ENCODE results near the gene KCNF1. TPM values are rescaled to one million over a fixed set of nuclear protein-coding genes. Genes with fewer than 3 reads are reported as not detected.
"Not testable (repeated sequence)": the region's sequence is repeated elsewhere in the genome, so short reads cannot be mapped to it uniquely, and the experiment has no call there.

KCNF1 gene
- total and polyA plus RNA-seq, 4 donors, result 0.09 TPM; not detected in 3

- H3K9ac ChIP-seq (ENCODE audit: low read depth in 1 of 2, low read length in 2 of 2), result no peak overlapping the region
- TF ChIP-seq HNF4G (IDR thresholded peaks at IDR 0.05) (no peak), NR2F2 (IDR thresholded peaks at IDR 0.05) (no peak), FOXA2 (IDR thresholded peaks at IDR 0.05) (no peak), GABPA (IDR thresholded peaks at IDR 0.05 in 1 of 2, conservative IDR thresholded peaks at IDR 0.05 in 1 of 2) (no peak), EGR1 (IDR thresholded peaks at IDR 0.05; ENCODE audit: low read depth in 2 of 2) (no peak), HNF4A (conservative IDR thresholded peaks at IDR 0.05) (no peak), YY1 (IDR thresholded peaks at IDR 0.05) (no peak), TAF1 (conservative IDR thresholded peaks at IDR 0.05) (no peak), CTCF (IDR thresholded peaks at IDR 0.05; ENCODE audit: low read depth, low read length, missing input control) (no peak), JUND (IDR thresholded peaks at IDR 0.05) (no peak), RAD21 (IDR thresholded peaks at IDR 0.05) (no peak), SP1 (IDR thresholded peaks at IDR 0.05) (no peak), RXRA (IDR thresholded peaks at IDR 0.05) (no peak), FOXA1 (IDR thresholded peaks at IDR 0.05) (no peak)
- TF ChIP-seq, protein P1, sequence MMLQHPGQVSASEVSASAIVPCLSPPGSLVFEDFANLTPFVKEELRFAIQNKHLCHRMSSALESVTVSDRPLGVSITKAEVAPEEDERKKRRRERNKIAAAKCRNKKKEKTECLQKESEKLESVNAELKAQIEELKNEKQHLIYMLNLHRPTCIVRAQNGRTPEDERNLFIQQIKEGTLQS (IDR thresholded peaks at IDR 0.05), result no peak
- TF ChIP-seq, protein P2, sequence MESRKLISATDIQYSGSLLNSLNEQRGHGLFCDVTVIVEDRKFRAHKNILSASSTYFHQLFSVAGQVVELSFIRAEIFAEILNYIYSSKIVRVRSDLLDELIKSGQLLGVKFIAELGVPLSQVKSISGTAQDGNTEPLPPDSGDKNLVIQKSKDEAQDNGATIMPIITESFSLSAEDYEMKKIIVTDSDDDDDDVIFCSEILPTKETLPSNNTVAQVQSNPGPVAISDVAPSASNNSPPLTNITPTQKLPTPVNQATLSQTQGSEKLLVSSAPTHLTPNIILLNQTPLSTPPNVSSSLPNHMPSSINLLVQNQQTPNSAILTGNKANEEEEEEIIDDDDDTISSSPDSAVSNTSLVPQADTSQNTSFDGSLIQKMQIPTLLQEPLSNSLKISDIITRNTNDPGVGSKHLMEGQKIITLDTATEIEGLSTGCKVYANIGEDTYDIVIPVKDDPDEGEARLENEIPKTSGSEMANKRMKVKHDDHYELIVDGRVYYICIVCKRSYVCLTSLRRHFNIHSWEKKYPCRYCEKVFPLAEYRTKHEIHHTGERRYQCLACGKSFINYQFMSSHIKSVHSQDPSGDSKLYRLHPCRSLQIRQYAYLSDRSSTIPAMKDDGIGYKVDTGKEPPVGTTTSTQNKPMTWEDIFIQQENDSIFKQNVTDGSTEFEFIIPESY (IDR thresholded peaks at IDR 0.05), result no peak
- TF ChIP-seq, protein P3, sequence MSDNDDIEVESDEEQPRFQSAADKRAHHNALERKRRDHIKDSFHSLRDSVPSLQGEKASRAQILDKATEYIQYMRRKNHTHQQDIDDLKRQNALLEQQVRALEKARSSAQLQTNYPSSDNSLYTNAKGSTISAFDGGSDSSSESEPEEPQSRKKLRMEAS (IDR thresholded peaks at IDR 0.05), result no peak
- TF ChIP-seq, protein P4, sequence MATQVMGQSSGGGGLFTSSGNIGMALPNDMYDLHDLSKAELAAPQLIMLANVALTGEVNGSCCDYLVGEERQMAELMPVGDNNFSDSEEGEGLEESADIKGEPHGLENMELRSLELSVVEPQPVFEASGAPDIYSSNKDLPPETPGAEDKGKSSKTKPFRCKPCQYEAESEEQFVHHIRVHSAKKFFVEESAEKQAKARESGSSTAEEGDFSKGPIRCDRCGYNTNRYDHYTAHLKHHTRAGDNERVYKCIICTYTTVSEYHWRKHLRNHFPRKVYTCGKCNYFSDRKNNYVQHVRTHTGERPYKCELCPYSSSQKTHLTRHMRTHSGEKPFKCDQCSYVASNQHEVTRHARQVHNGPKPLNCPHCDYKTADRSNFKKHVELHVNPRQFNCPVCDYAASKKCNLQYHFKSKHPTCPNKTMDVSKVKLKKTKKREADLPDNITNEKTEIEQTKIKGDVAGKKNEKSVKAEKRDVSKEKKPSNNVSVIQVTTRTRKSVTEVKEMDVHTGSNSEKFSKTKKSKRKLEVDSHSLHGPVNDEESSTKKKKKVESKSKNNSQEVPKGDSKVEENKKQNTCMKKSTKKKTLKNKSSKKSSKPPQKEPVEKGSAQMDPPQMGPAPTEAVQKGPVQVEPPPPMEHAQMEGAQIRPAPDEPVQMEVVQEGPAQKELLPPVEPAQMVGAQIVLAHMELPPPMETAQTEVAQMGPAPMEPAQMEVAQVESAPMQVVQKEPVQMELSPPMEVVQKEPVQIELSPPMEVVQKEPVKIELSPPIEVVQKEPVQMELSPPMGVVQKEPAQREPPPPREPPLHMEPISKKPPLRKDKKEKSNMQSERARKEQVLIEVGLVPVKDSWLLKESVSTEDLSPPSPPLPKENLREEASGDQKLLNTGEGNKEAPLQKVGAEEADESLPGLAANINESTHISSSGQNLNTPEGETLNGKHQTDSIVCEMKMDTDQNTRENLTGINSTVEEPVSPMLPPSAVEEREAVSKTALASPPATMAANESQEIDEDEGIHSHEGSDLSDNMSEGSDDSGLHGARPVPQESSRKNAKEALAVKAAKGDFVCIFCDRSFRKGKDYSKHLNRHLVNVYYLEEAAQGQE (IDR thresholded peaks at IDR 0.05), result no peak
- no peak for DNase-seq (ENCODE audit: low spot score)
- no peaks in the 10 kb centered on the region for H3K36me3 ChIP-seq (ENCODE audit: control insufficient read depth in 4 of 4, insufficient read depth in 3 of 4, low read depth in 1 of 4, low read length in 3 of 4)
- peaks cover 0 to 3% (median 0%) of the 10 kb centered on the region in 4 donors for H3K27me3 ChIP-seq (ENCODE audit: control insufficient read depth in 4 of 4, insufficient read depth in 4 of 4, low read length in 3 of 4)
- H3K9me3 ChIP-seq (ENCODE audit: control insufficient read depth in 4 of 4, low read length in 3 of 4), result no peaks in the 10 kb centered on the region
- 73% methylated on average over 3 of the region's 3 CpGs for WGBS
- no peaks in the 10 kb centered on the region for H3K4me1 ChIP-seq (ENCODE audit: control insufficient read depth in 4 of 4, insufficient read depth in 4 of 4, low read length in 3 of 4)
- H3K4me3 ChIP-seq (ENCODE audit: low read depth in 1 of 3, low read length in 3 of 3), result no peak overlapping the region
- H3K27ac ChIP-seq (ENCODE audit: low read depth in 1 of 2, low read length in 2 of 2), result no peak overlapping the region
These were observed 45.7 kb downstream of the KCNF1 start for GRCh38 chr2:10957391-10957790.

GRCh38 chr2:10958452-10958851 lies 46.7 kb downstream of the KCNF1 start:
- not testable (repeated sequence) for H3K9ac ChIP-seq (ENCODE audit: low read depth in 1 of 2, low read length in 2 of 2); H3K9me3 ChIP-seq (ENCODE audit: control insufficient read depth in 4 of 4, low read length in 3 of 4); H3K27ac ChIP-seq (ENCODE audit: low read depth in 1 of 2, low read length in 2 of 2); DNase-seq (ENCODE audit: low spot score); H3K27me3 ChIP-seq (ENCODE audit: control insufficient read depth in 4 of 4, insufficient read depth in 4 of 4, low read length in 3 of 4); H3K4me1 ChIP-seq (ENCODE audit: control insufficient read depth in 4 of 4, insufficient read depth in 4 of 4, low read length in 3 of 4); H3K36me3 ChIP-seq (ENCODE audit: control insufficient read depth in 4 of 4, insufficient read depth in 3 of 4, low read depth in 1 of 4, low read length in 3 of 4); H3K4me3 ChIP-seq (ENCODE audit: low read depth in 1 of 3, low read length in 3 of 3)
- 63% methylated on average over 3 of the region's 3 CpGs for WGBS
